H9 (cell line): ENCODE results near the gene TACR2. TPM values are rescaled to one million over a fixed set of nuclear protein-coding genes. Genes with fewer than 3 reads are reported as not detected.

Experiments used
- DNase-seq: peaks from one replicate; pipeline ENCODE4 v3.0.0-alpha.2; 2017
- H2AFZ ChIP-seq: one replicate; pipeline ENCODE4 v1.6.1; 2013; ENCODE audit warnings: mild to moderate bottlenecking, low read length, control low read depth, moderate library complexity
- H2AK5ac ChIP-seq: 2 replicates; pipeline ENCODE4 v1.6.1; 2013; ENCODE audit warnings: low read length, control low read depth, mixed read lengths; ENCODE audit not compliant: insufficient read length
- H2BK120ac ChIP-seq: one replicate; pipeline ENCODE4 v1.6.1; 2013; ENCODE audit warnings: low read depth, mild to moderate bottlenecking, low read length, control low read depth, inconsistent platforms; ENCODE audit not compliant: poor library complexity, severe bottlenecking
- H2BK12ac ChIP-seq: 2 replicates; pipeline ENCODE4 v1.6.1; 2013; ENCODE audit warnings: low read length, control low read depth, mixed read lengths, low read depth; ENCODE audit not compliant: insufficient read length
- H2BK15ac ChIP-seq: 2 replicates; pipeline ENCODE4 v1.6.1; 2013; ENCODE audit warnings: low read depth, low read length, control low read depth
- H2BK20ac ChIP-seq: one replicate; pipeline ENCODE4 v1.6.1; 2013; ENCODE audit warnings: low read depth, mild to moderate bottlenecking, low read length, control low read depth, inconsistent platforms; ENCODE audit not compliant: poor library complexity, severe bottlenecking
- H2BK5ac ChIP-seq: 2 replicates; pipeline ENCODE4 v1.6.1; 2013; ENCODE audit warnings: low read length, control low read depth, mixed read lengths; ENCODE audit not compliant: insufficient read length
- H3K14ac ChIP-seq: 2 replicates; pipeline ENCODE4 v1.6.1; 2013; ENCODE audit warnings: low read length, control low read depth; ENCODE audit not compliant: insufficient read depth
- H3K18ac ChIP-seq: 2 replicates; pipeline ENCODE4 v1.6.1; 2013; ENCODE audit warnings: low read depth, mild to moderate bottlenecking, mixed read lengths, low read length, control low read depth; ENCODE audit not compliant: insufficient read length
- H3K23ac ChIP-seq: 2 replicates; pipeline ENCODE4 v1.6.1; 2013; ENCODE audit warnings: low read length, control low read depth, mixed read lengths, low read depth; ENCODE audit not compliant: insufficient read length
- H3K23me2 ChIP-seq: 2 replicates; pipeline ENCODE4 v1.6.1; 2013; ENCODE audit warnings: low read depth, mild to moderate bottlenecking, mixed read lengths, low read length, control low read depth; ENCODE audit not compliant: insufficient read length, poor library complexity, severe bottlenecking
- H3K27ac ChIP-seq: 2 replicates; pipeline ENCODE4 v1.5.1; 2013; ENCODE audit warnings: low read length, control low read depth, mixed read lengths, low read depth; ENCODE audit not compliant: insufficient read length
- H3K27me3 ChIP-seq: 2 replicates; pipeline ENCODE4 v1.6.1; 2013; ENCODE audit warnings: low read length, control low read depth, inconsistent platforms; ENCODE audit not compliant: insufficient read depth
- H3K4ac ChIP-seq: 2 replicates; pipeline ENCODE4 v1.6.1; 2013; ENCODE audit warnings: low read depth, mild to moderate bottlenecking, control low read depth, inconsistent platforms, low read length, moderate library complexity
- H3K4me1 ChIP-seq: 2 replicates; pipeline ENCODE4 v1.6.1; 2013; ENCODE audit warnings: low read length, control low read depth, inconsistent platforms; ENCODE audit not compliant: insufficient read depth
- H3K4me2 ChIP-seq: 2 replicates; pipeline ENCODE4 v1.6.1; 2013; ENCODE audit warnings: low read length, control low read depth, mixed read lengths; ENCODE audit not compliant: insufficient read length, insufficient read depth
- H3K56ac ChIP-seq: 2 replicates; pipeline ENCODE4 v1.6.1; 2013; ENCODE audit warnings: low read depth, mild to moderate bottlenecking, mixed read lengths, low read length, control low read depth; ENCODE audit not compliant: insufficient read length
- H3K79me1 ChIP-seq: 2 replicates; pipeline ENCODE4 v1.6.1; 2013; ENCODE audit warnings: low read depth, mild to moderate bottlenecking, moderate library complexity, low read length, control low read depth, inconsistent platforms; ENCODE audit not compliant: insufficient read depth, poor library complexity, severe bottlenecking
- H3K79me2 ChIP-seq: 2 replicates; pipeline ENCODE4 v1.6.1; 2013; ENCODE audit warnings: low read length, control low read depth, inconsistent platforms; ENCODE audit not compliant: insufficient read depth
- H3K9ac ChIP-seq: 2 replicates; pipeline ENCODE4 v1.6.1; 2013; ENCODE audit warnings: low read length, control low read depth, mixed read lengths; ENCODE audit not compliant: insufficient read length; ENCODE audit errors: extremely low read depth
- H3K9me3 ChIP-seq: one replicate; pipeline ENCODE4 v1.6.1; 2013; ENCODE audit warnings: low read depth, low read length, inconsistent platforms; ENCODE audit not compliant: control insufficient read depth
- H3T11ph ChIP-seq: one replicate; pipeline ENCODE4 v1.6.1; 2013; ENCODE audit warnings: mild to moderate bottlenecking, low read length, control low read depth, inconsistent platforms
- H4K20me1 ChIP-seq: one replicate; pipeline ENCODE4 v1.6.1; 2013; ENCODE audit not compliant: control insufficient read depth, insufficient read length, insufficient read depth
- H4K5ac ChIP-seq: 2 replicates; pipeline ENCODE4 v1.6.1; 2013; ENCODE audit warnings: low read depth, mild to moderate bottlenecking, mixed read lengths, low read length, control low read depth; ENCODE audit not compliant: insufficient read length
- H4K8ac ChIP-seq: replicated peaks from 2 replicates; pipeline ENCODE4 v1.6.1; 2013; ENCODE audit warnings: low read length, control low read depth, mixed read lengths, low read depth; ENCODE audit not compliant: insufficient read length
- H4K91ac ChIP-seq: 2 replicates; pipeline ENCODE4 v1.6.1; 2013; ENCODE audit warnings: low read depth, mild to moderate bottlenecking, moderate library complexity, mixed read lengths, low read length, control low read depth; ENCODE audit not compliant: insufficient read length
- H3K27ac Mint-ChIP-seq, 3 experiments: 2 replicates in 2 of 3; 3 replicates in 1 of 3; pipeline ENCODE4 v1.8.0; 2020 to 2021; ENCODE audit warnings: mixed read lengths in 3 of 3, mild to moderate bottlenecking in 1 of 3, moderate library complexity in 1 of 3
- H3K27me3 Mint-ChIP-seq: 2 replicates; pipeline ENCODE4 v1.8.0; 2021; ENCODE audit warnings: low read depth, mild to moderate bottlenecking, moderate library complexity, mixed read lengths
- H3K36me3 Mint-ChIP-seq, 3 experiments: 2 replicates in 2 of 3; 3 replicates in 1 of 3; pipeline ENCODE4 v1.8.0; 2020 to 2021; ENCODE audit warnings: low read depth in 3 of 3, mixed read lengths in 3 of 3; ENCODE audit not compliant: insufficient read depth in 1 of 3
- H3K4me1 Mint-ChIP-seq, 2 experiments: 2 replicates each; pipeline ENCODE4 v1.8.0; 2020; ENCODE audit warnings: mixed read lengths in 2 of 2
- H3K4me3 Mint-ChIP-seq, 2 experiments: 2 replicates in 1 of 2; 3 replicates in 1 of 2; pipeline ENCODE4 v1.8.0; 2020 to 2021; ENCODE audit warnings: mild to moderate bottlenecking in 2 of 2, mixed read lengths in 2 of 2, moderate library complexity in 1 of 2
- H3K9me3 Mint-ChIP-seq, 2 experiments: 2 replicates in 1 of 2; 3 replicates in 1 of 2; pipeline ENCODE4 v1.8.0; 2020; ENCODE audit warnings: mild to moderate bottlenecking in 2 of 2, mixed read lengths in 2 of 2, moderate library complexity in 1 of 2
- WGBS: extraction: QIAGEN DNeasy Blood & Tissue Kit; methylation state at CpG from one replicate; pipeline ENCODE4 v1.1.7; 2013; ENCODE audit warnings: missing lambda C conversion rate, low lambda C conversion rate, mixed read lengths; ENCODE audit not compliant: insufficient read length; ENCODE audit errors: extremely low coverage; 5-methylcytosine and 5-hydroxymethylcytosine counted together
- total RNA-seq: library from RNA; stranded (reverse); gene quantifications from 2 replicates; pipeline ENCODE4 v1.2.1, GENCODE V29; 2021
- TF ChIP-seq, protein P1 (sequence below): fragments of 200-600 bp; sonication (generic); conservative IDR thresholded peaks from 3 replicates; pipeline ENCODE4 v1.8.0; 2021; ENCODE audit warnings: antibody characterized with exemption, mild to moderate bottlenecking

The TACR2 gene
- total RNA-seq, 1 experiment from 2014 or later: not detected

DNA sequence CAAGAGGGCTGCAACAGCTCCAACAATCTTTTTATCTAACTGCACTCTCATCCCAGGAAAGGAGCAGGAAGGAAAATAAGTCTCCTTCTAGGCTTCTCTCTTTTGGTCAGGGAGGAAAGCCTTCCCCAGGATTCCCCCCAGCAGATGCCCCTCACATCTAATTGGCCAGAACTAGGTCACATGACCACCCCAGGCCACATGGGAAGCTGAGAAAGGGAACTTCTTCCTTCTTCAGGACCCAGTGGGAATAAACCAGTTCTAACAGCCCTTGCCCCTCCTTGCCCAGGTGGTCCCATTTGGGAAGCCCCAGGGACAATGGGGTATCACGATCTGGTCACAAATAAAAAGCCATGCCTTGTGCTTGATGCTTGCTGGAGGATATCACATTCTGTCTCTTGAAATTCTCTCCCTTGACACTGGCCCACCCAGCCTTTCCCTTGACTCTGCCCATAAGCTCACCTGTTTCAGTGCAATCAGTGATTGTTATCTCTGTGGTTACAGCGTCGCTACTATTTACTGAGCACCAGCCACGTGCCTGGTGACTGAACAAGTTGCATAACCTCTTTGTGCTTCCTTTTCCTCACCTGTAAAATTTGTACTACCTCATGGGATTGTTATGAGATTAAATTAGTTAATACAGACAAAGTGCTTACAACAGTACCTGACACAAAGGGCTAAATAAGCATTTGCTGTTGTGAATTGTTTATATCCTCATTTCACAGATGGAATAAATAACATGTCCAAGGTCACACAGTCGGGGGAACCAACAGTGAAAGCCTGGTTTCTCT, 9.0 kb upstream of the TACR2 start:
- no peak overlapping the region for H3K4me2 ChIP-seq
- H3K14ac ChIP-seq: no peak overlapping the region
- H3K79me1 ChIP-seq: no peaks in the 10 kb centered on the region
- H3K4ac ChIP-seq: no peak overlapping the region
- no peak overlapping the region for H3T11ph ChIP-seq
- H2BK120ac ChIP-seq: no peak overlapping the region
- no peaks in the 10 kb centered on the region for H3K4me1 ChIP-seq
- DNase-seq: no peak
- H3K23ac ChIP-seq: no peak overlapping the region
- H2BK12ac ChIP-seq: no peak overlapping the region
- H3K4me1 Mint-ChIP-seq: peaks cover 0 to 6% of the 10 kb centered on the region in 2 experiments; a peak in 2 of 4 replicates
- H3K27ac Mint-ChIP-seq: no peak overlapping the region
- no CpG with 5 or more reads among the region's 5 CpGs for WGBS
- no peak overlapping the region for H2BK20ac ChIP-seq
- H4K8ac ChIP-seq: no peak overlapping the region
- no peak overlapping the region for H2BK5ac ChIP-seq
- H3K27me3 Mint-ChIP-seq: peaks cover 14% of the 10 kb centered on the region
- H3K9me3 Mint-ChIP-seq: no peaks in the 10 kb centered on the region
- H4K91ac ChIP-seq: no peak overlapping the region
- H3K27me3 ChIP-seq: no peaks in the 10 kb centered on the region
- H3K56ac ChIP-seq: no peak overlapping the region
- no peak overlapping the region for H2BK15ac ChIP-seq
- H3K4me3 Mint-ChIP-seq: no peak overlapping the region
- no peak overlapping the region for H3K27ac ChIP-seq
- H2AK5ac ChIP-seq: no peak overlapping the region
- H3K9ac ChIP-seq: no peak overlapping the region
- no peak overlapping the region for H4K5ac ChIP-seq
- H3K79me2 ChIP-seq: no peaks in the 10 kb centered on the region
- H2AFZ ChIP-seq: no peak overlapping the region
- TF ChIP-seq, protein P1, sequence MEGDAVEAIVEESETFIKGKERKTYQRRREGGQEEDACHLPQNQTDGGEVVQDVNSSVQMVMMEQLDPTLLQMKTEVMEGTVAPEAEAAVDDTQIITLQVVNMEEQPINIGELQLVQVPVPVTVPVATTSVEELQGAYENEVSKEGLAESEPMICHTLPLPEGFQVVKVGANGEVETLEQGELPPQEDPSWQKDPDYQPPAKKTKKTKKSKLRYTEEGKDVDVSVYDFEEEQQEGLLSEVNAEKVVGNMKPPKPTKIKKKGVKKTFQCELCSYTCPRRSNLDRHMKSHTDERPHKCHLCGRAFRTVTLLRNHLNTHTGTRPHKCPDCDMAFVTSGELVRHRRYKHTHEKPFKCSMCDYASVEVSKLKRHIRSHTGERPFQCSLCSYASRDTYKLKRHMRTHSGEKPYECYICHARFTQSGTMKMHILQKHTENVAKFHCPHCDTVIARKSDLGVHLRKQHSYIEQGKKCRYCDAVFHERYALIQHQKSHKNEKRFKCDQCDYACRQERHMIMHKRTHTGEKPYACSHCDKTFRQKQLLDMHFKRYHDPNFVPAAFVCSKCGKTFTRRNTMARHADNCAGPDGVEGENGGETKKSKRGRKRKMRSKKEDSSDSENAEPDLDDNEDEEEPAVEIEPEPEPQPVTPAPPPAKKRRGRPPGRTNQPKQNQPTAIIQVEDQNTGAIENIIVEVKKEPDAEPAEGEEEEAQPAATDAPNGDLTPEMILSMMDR: no peak
- no peaks in the 10 kb centered on the region for H3K9me3 ChIP-seq
- no peaks in the 10 kb centered on the region for H4K20me1 ChIP-seq
- no peak overlapping the region for H3K18ac ChIP-seq
- H3K23me2 ChIP-seq: no peaks in the 10 kb centered on the region
- no peaks in the 10 kb centered on the region for H3K36me3 Mint-ChIP-seq
